Gastrocnemius medialis (tissue), 4 donors: ENCODE data around the gene SYT6. TPM values are rescaled to one million over a fixed set of nuclear protein-coding genes. Genes with fewer than 3 reads are reported as not detected.

ENCODE experiments used
- ATAC-seq, 2 donors: fragments of 150-250 bp; one replicate each; pipeline ENCODE4 v1.9.1; 2016
- DNase-seq, 2 donors: peaks; one replicate each; pipeline ENCODE4 v3.0.0-alpha.2; 2019
- H3K27ac ChIP-seq, 4 donors: fragments of 200-600 bp; sonication (generic); 1 replicate in 1 of 4; 2 replicates in 3 of 4; pipeline ENCODE4 v1.5.1; 2016 to 2018; ENCODE audit warnings: mild to moderate bottlenecking in 2 of 4, moderate library complexity in 1 of 4
- H3K27me3 ChIP-seq, 3 donors: fragments of 200-600 bp; sonication (generic) in 2 of 3; 1 replicate in 1 of 3; 2 replicates in 2 of 3; pipeline versions ENCODE4 v1.5.1 to v1.6.0; 2016 to 2019; ENCODE audit warnings: mild to moderate bottlenecking in 1 of 3, moderate library complexity in 1 of 3
- H3K36me3 ChIP-seq, 2 donors: fragments of 200-600 bp; sonication (generic) in 1 of 2; one replicate each; pipeline ENCODE4 v1.5.1; 2017 to 2018
- H3K4me1 ChIP-seq, 2 donors: fragments of 200-600 bp; sonication (generic) in 1 of 2; one replicate each; pipeline ENCODE4 v1.5.1; 2016 to 2017; ENCODE audit warnings: mild to moderate bottlenecking in 2 of 2
- H3K4me3 ChIP-seq, 4 donors: fragments of 200-600 bp; sonication (generic) in 3 of 4; 1 replicate in 1 of 4; 2 replicates in 3 of 4; pipeline ENCODE4 v1.5.1; 2016 to 2019; ENCODE audit warnings: mild to moderate bottlenecking in 2 of 4
- H3K9me3 ChIP-seq, 3 donors: fragments of 200-600 bp; sonication (generic) in 2 of 3; 1 replicate in 1 of 3; 2 replicates in 2 of 3; pipeline ENCODE4 v1.5.1; 2016 to 2019
- CTCF ChIP-seq, 5 experiments: fragments of 450-650 bp in 3 of 5; fragments of 200-600 bp in 2 of 5; sonication (generic) in 2 of 5; IDR thresholded peaks in 4 of 5; conservative IDR thresholded peaks in 1 of 5; 1 replicate in 4 of 5; 2 replicates in 1 of 5; pipeline ENCODE4 v1.5.1; 2016 to 2019; ENCODE audit warnings: antibody characterized with exemption in 5 of 5, mild to moderate bottlenecking in 3 of 5, moderate library complexity in 3 of 5
- POLR2A ChIP-seq, 2 donors: fragments of 450-650 bp; IDR thresholded peaks; one replicate each; pipeline ENCODE4 v1.6.1; 2017; ENCODE audit warnings: antibody characterized with exemption in 2 of 2, mild to moderate bottlenecking in 2 of 2, moderate library complexity in 2 of 2
- in situ Hi-C, 4 donors: fragments of 200-750 bp; cut with MboI; loops; one replicate each; pipeline versions ENCODE4 v1.15.0 to v1.8.0; 2017; ENCODE audit warnings: low sequenced_read_pairs in 4 of 4
- intact Hi-C: fragments of 100-400 bp; cut with DNase I; formaldehyde crosslinking; loops from one replicate; pipeline ENCODE4 v1.15.1; 2023; ENCODE audit warnings: low total_unique reads
- total RNA-seq, 4 donors: library from RNA; depleted of rRNA; stranded (reverse); fragments of >200 nt; gene quantifications; one replicate each; pipeline versions ENCODE4 v1.1.0 to v1.2.3, GENCODE V29; 2016

SYT6 gene
- total RNA-seq, 4 donors from 2014 or later: 0.20 TPM; not detected in 3

- ATAC-seq (no peak), DNase-seq (no peak)
- Histone ChIP-seq H3K36me3 (no peaks in the 10 kb centered on the region), H3K27ac (no peak overlapping the region), H3K4me1 (peaks cover 0 to 3% of the 10 kb centered on the region in 2 donors), H3K4me3 (no peak overlapping the region), H3K9me3 (no peaks in the 10 kb centered on the region), H3K27me3 (no peaks in the 10 kb centered on the region)
- in situ Hi-C loops (no loop called here), intact Hi-C loops (no loop called here)
- TF ChIP-seq POLR2A (IDR thresholded peaks at IDR 0.05): no peak
- TF ChIP-seq CTCF (IDR thresholded peaks at IDR 0.05 in 4 of 5, conservative IDR thresholded peaks at IDR 0.05 in 1 of 5): no peak
These were observed 23.5 kb downstream of the SYT6 start for GRCh38 chr1:114130213-114130612.

- Histone ChIP-seq H3K27ac (no peak overlapping the region), H3K4me3 (no peak overlapping the region), H3K4me1 (no peaks in the 10 kb centered on the region), H3K36me3 (no peaks in the 10 kb centered on the region), H3K27me3 (no peaks in the 10 kb centered on the region), H3K9me3 (no peaks in the 10 kb centered on the region)
- TF ChIP-seq CTCF (IDR thresholded peaks at IDR 0.05 in 4 of 5, conservative IDR thresholded peaks at IDR 0.05 in 1 of 5) (no peak), POLR2A (IDR thresholded peaks at IDR 0.05) (no peak)
- ATAC-seq (no peak), DNase-seq (no peak)
- intact Hi-C loops: no loop called here
- in situ Hi-C loops: no loop called here
These were observed 25.4 kb downstream of the SYT6 start for GRCh38 chr1:114128293-114128692.

- no peak for DNase-seq
- intact Hi-C loops (no loop called here), in situ Hi-C loops (no loop called here)
- Histone ChIP-seq H3K27me3 (no peaks in the 10 kb centered on the region), H3K9me3 (no peaks in the 10 kb centered on the region), H3K4me1 (no peaks in the 10 kb centered on the region), H3K4me3 (no peak overlapping the region), H3K36me3 (no peaks in the 10 kb centered on the region), H3K27ac (no peak overlapping the region)
- no peak for TF ChIP-seq POLR2A (IDR thresholded peaks at IDR 0.05)
- TF ChIP-seq CTCF (IDR thresholded peaks at IDR 0.05 in 4 of 5, conservative IDR thresholded peaks at IDR 0.05 in 1 of 5): no peak
- no peak for ATAC-seq
These were observed 27.2 kb downstream of the SYT6 start for GRCh38 chr1:114126261-114127095.

- no peak overlapping the region for H3K4me3 ChIP-seq
These were observed 29.0 kb downstream of the SYT6 start for GRCh38 chr1:114124644-114125043.

More at GRCh38 chr1:114124644-114125043, 29.0 kb downstream of the SYT6 start:
- H3K36me3 ChIP-seq: no peaks in the 10 kb centered on the region
- H3K27ac ChIP-seq: no peak overlapping the region
- no peaks in the 10 kb centered on the region for H3K9me3 ChIP-seq
- intact Hi-C loops: no loop called here
- no peak for DNase-seq
- TF ChIP-seq CTCF (IDR thresholded peaks at IDR 0.05 in 4 of 5, conservative IDR thresholded peaks at IDR 0.05 in 1 of 5) (no peak), POLR2A (IDR thresholded peaks at IDR 0.05) (no peak)
- no peak for ATAC-seq
- no peaks in the 10 kb centered on the region for H3K4me1 ChIP-seq
- H3K27me3 ChIP-seq: no peaks in the 10 kb centered on the region
- in situ Hi-C loops: no loop called here
